A172 (cell line): ENCODE data around the gene TPCN2. TPM values are rescaled to one million over a fixed set of nuclear protein-coding genes. Genes with fewer than 3 reads are reported as not detected.

Source experiments
- DNase-seq: peaks from one replicate; pipeline ENCODE4 v3.0.0-alpha.2; 2015; ENCODE audit warnings: low spot score
- total RNA-seq: library from RNA; depleted of rRNA; stranded (reverse); fragments of >200 nt; shearing (Covaris generic); gene quantifications from 2 replicates; pipeline ENCODE4 v1.2.3, GENCODE V29; 2014

TPCN2 gene
- total RNA-seq, 1 experiment from 2014 or later, result 11.9 TPM

DNA sequence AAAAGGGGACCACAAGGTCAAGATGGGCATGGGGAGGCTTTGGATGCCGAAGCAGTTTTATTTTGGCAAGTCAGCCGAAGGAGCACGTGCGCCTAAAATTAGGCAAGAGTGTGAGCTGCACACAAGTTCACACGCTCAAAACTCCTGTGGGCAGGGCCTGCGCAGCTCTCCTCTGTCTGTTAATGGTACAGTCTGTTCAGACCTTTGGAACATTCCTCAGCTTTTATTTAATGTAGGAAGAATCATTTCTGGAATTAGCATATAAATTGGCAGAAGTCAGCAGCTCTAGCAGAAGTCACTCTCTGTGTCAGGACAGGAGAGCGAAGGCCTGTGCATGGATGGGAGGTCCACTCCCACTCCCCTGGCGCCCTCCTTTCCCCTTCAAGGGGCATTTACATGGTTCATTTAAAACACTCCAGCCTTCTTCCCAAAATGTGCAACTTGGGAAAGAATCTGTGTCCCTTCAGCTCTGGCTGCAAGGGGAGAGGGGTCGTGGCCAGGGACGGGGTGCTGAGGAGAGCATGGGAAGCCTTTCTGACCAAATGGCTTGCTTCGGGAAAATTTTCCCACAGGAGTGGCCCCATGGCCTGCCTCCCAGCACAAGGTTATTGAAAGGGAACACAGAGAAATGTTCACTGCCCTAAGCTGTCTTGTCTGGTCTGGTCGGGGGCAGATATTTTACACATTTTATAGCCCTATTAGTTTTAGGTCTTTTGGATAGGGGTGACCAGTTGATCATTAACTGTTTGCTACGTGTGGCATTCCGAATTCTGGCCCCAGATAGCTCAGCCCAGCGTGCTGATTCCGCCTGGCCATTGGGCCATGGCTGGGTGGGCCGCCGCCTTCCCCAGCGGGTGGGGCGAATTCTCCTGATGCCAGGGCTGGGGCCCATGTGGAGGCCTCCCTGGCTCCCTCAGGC lies 63.2 kb downstream of the TPCN2 start:
- no peak for DNase-seq

DNA sequence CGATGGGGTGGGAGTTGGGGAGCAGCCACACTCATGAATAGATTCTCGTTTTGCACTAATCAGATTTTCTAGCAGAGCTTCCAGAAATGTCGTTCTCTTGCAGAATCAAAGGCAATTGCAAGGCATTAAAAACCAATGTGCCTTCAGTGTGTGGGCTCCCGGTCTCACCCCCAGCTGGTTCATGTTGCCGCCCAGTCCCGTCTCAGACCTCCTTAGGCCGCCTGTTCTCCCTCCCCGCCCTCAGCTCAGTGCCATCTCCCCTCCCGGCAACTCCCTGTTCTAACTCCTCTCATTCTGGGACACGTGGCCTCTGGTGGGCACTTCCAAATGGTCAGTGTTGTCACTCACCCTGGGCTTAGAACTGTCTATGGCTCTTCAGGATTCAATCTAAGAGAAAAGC lies 64.5 kb downstream of the TPCN2 start:
- DNase-seq, result no peak

DNA sequence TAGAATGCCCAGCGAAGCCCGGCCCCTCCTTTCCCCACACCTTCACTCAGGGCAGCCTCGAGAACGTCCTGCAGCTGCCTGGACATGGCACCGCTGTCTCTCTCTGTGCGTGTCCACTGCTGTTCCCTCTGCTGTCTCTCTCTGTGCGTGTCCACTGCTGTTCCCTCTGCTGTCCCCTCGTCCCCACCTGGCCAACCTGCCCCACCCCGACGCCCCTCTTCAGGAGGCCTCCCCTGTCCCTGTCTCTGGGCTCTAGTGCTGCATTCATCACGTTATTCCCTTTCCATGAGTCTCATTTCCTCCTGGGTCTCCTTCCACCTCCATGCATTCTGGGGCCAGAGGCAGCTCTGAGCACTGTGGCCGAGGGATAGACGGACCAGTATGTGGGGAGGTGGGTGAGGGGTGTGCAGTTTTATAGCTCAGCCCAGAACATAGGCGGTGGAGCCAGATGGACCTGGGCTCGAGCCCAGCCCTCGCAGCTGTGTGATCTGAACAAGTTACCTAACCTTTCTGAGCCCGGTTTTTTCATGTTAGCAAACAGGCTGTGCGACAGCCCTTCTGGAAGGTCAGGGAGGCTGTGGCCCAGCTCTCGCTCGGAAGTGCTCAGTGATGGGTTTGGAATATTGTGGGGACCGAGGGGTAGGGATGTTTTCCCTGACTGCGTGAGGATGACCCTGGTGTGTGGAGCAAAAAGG lies 65.1 kb downstream of the TPCN2 start:
- no peak for DNase-seq

GRCh38 chr11:69114362-69114761 lies 65.6 kb downstream of the TPCN2 start:
- DNase-seq, result no peak

GRCh38 chr11:69114811-69115523 lies 66.2 kb downstream of the TPCN2 start:
- no peak for DNase-seq

DNA sequence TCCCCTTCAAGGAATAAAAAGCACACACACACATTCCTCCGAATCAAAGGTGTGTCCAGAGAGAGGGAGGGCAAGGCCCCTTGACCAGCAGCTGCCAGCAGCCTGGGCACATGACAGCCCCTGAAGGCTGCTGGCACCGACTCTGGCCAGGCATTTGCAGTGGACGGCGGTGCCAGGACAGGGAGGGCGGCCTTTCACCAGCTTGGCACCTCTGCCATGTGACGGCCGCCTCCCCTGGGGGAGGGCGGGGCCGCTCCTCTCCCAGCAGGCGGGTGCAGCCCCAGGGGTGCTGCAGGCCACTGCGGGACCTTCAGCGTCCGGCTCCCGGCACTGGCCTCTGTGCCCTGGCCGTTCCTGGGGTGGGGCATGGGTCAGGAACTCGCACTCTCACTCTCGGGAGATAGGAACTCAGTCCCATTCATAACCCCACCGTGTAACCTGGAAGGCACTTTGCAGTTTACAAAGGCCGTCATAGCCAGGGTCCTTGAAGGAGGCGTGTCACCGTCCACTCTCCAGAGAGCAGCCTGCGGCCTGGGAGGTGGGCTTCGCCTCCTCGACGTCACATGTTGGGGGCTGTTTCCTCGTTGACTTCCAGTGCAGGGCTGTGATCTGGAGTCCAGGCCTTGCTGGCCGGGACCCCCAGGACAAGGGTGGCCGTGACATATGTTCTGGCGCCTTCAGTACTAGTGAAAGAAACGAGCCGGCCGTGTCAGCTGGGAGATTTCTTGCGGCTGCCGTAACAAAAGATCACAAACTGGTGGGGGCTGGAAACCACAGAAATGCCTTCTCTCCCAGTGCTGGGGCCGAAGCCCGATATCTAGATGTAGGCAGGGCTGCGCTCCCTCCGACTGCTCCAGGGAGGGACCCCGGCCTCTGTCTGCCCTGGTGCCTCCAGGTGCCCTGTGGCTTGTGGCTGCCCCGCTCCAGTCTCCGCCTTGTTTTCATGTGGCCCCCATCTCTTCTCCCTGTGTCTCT lies 67.1 kb downstream of the TPCN2 start:
- peak; percentile 54 for DNase-seq

- DNase-seq, result no peak
Observed at GRCh38 chr11:69116671-69117070, 67.9 kb downstream of the TPCN2 start.

GRCh38 chr11:69119190-69119589 lies 70.5 kb downstream of the TPCN2 start:
- DNase-seq, result no peak

GRCh38 chr11:69120096-69120875 lies 71.6 kb downstream of the TPCN2 start:
- DNase-seq, result no peak

DNA sequence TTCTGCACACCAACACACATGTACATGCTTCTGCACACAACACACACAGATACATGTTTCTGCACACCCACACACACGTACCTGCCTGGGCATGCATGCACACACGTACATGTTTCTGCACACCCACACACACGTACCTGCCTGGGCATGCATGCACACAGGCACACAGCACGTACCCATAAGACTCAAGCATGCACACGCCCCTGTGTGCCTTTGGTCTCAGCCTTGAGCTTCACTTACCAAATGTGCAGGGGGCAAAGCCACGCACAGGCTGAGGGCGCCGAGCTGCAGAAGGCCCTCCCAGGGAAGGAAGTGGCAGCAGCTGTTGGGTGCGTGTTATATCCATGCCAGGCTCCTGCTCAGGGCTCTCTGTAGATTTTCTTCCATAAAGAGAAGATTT lies 72.3 kb downstream of the TPCN2 start:
- DNase-seq, result no peak

DNA sequence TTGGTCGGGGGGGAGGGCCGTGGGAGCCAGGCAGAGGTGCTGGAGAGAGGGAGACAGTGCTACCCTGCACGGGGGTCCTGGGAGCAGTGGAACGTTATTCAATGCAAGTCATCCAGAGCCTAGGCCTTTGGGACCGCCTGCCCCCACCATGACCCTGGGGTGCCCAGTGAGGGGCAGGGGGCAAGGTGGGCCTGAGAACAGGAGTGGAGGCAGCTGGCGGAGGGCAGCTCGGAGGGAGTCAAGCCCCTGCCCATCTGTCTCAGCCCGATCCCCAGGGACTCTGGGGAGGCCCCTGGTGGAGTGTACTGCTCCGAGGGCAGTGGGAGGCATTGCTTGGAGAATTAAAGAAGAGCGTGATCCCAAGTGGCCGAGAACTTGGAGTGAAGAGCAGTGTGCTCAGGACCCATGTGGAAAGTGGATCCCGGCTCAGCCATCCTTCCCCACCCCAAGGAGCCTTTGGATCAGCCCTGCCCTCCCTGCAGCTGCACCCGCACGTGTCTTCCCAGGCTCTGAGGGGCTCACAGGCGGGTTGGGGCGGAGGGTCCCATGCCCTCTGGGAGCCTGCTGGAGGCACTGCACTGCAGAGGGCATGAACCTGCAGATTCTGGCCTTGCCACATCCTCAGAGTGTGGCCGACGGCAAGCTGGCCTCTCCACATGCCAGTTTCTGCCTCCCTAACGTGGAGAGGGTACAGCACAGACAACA lies 73.0 kb downstream of the TPCN2 start:
- DNase-seq, result no peak

GRCh38 chr11:69122326-69122629 lies 73.5 kb downstream of the TPCN2 start:
- no peak for DNase-seq

DNA sequence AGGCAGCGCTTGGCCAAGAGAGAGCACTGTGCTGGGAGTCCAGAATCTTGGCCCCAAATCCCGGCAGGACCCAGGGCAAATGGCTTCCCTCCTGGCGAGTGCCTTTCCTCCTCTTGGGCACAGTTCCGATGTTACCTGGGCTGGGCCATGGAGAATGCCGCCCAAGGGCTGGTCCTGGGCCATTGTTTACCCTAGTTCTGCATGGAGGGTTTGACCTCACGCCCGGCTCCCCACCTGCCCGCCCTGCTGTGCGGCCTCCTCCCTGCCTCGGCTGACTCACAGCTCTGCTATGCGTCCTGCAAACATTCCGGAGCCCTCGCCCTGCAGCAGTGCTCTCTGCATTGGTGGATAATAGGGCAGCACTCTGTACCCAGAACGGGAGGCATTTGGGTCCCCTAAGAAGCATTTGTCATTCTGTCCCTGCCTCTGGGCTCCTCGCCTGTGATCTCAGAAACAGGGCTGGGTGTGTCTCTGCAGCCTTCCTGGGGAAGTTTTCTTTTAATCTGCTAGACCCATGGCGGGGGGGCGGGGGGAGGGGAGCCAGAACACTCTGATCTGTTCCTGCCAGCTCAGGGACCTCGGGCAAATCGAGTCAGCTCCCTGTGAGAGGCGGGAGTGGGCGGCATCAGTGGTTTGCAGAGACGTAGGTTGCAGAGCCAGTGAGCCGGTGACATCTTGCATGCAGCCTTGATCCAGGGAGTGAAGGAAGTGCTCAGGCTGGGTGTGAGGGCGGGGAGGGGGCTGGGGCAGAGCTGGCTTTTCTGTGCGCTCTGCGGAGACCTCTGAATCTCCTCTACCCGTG lies 74.1 kb downstream of the TPCN2 start:
- peak; percentile 98 for DNase-seq

- no peak for DNase-seq
Observed at GRCh38 chr11:69123593-69124545, 75.1 kb downstream of the TPCN2 start.

- DNase-seq, result no peak
Observed at GRCh38 chr11:69125861-69126260, 77.1 kb downstream of the TPCN2 start.

GRCh38 chr11:69126286-69126685 lies 77.6 kb downstream of the TPCN2 start:
- DNase-seq, result no peak

DNA sequence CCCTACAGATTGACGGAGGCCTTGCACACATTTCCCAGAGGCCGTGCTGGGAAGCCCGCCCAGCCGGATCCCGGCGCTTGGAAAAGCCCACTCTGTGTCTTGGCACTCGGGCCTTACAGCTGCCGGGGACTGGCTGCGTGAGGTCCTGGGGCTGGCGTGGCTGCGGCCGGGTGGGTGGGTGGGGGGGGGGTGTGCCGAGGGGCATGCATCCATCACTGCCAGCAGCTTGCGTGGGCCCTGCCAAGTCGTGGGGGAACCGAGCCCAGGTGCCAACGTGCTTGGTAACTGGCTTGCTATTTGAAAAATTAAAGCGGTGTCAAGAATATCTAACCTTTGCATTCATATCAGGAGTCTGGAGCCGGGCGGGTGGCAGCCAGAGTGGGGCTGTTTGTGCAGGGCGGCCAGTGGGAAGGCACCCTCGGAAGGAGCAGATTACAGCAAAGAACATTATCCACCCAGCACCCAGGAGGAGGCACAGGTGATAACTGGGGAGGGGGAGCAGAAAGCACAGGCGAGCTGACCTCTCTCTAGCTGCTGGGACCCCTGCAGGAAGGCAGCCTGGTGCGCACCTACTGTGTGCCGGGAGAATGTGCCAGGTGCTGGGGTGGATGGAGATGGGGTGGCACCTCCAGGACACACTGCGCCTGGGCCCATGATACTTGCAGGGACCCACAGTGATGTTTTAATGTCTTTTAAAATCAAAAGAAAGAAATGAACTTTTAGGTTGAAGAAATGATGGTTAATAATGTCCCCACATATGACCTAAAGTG lies 78.5 kb downstream of the TPCN2 start:
- no peak for DNase-seq
